Esophagus squamous epithelium (tissue), 5 donors: ENCODE data around the gene PEX3. TPM values are rescaled to one million over a fixed set of nuclear protein-coding genes. Genes with fewer than 3 reads are reported as not detected.
A peak's percentile ranks its signal among the peaks of the same experiment; 100 is the strongest.
"Not testable (repeated sequence)": the region's sequence is repeated elsewhere in the genome, so short reads cannot be mapped to it uniquely, and the experiment has no call there.

Experiments used
- DNase-seq: peaks from one replicate; lab custom pipeline; 2025; lab: John Stamatoyannopoulos, UW
- H3K27ac ChIP-seq, 4 donors: fragments of 200-600 bp; sonication (generic); one replicate each; pipeline ENCODE4 v1.5.1; 2016 to 2019; ENCODE audit warnings: mild to moderate bottlenecking in 1 of 4
- H3K27me3 ChIP-seq, 4 donors: fragments of 200-600 bp; sonication (generic); 1 replicate in 3 of 4; 2 replicates in 1 of 4; pipeline versions ENCODE4 v1.5.1 to v1.6.0; 2017 to 2021; ENCODE audit warnings: antibody characterized with exemption in 1 of 4
- H3K36me3 ChIP-seq, 3 donors: fragments of 200-600 bp; sonication (generic); one replicate each; pipeline ENCODE4 v1.5.1; 2016 to 2019
- H3K4me1 ChIP-seq, 3 donors: fragments of 200-600 bp; sonication (generic); one replicate each; pipeline ENCODE4 v1.5.1; 2017 to 2019
- H3K4me3 ChIP-seq, 4 donors: fragments of 200-600 bp; sonication (generic); 1 replicate in 3 of 4; 2 replicates in 1 of 4; pipeline ENCODE4 v1.5.1; 2016 to 2019; ENCODE audit warnings: mild to moderate bottlenecking in 2 of 4, moderate library complexity in 1 of 4
- H3K9me3 ChIP-seq, 3 donors: fragments of 200-600 bp; sonication (generic); one replicate each; pipeline ENCODE4 v1.5.1; 2016 to 2019
- POLR2A ChIP-seq, 4 donors: fragments of 450-650 bp; IDR thresholded peaks; one replicate each; pipeline ENCODE4 v1.6.1; 2017; ENCODE audit warnings: antibody characterized with exemption in 4 of 4, mild to moderate bottlenecking in 4 of 4, moderate library complexity in 3 of 4
- WGBS, 2 donors: methylation state at CpG; one replicate each; pipeline ENCODE4 v1.1.5; 2018; 5-methylcytosine and 5-hydroxymethylcytosine counted together
- intact Hi-C: fragments of 100-400 bp; cut with DNase I; formaldehyde crosslinking; loops from one replicate; pipeline ENCODE4 v1.15.0; 2022
- total RNA-seq, 4 donors: library from RNA; depleted of rRNA; stranded (reverse); fragments of >200 nt; gene quantifications; one replicate each; pipeline ENCODE4 v1.1.0, GENCODE V29; 2016
- TF ChIP-seq, protein P1 (sequence below), 6 experiments: fragments of 450-650 bp in 4 of 6; fragments of 200-600 bp in 2 of 6; sonication (generic) in 2 of 6; IDR thresholded peaks; one replicate each; pipeline ENCODE4 v1.5.1; 2016 to 2019; ENCODE audit warnings: antibody characterized with exemption in 6 of 6, mild to moderate bottlenecking in 4 of 6, moderate library complexity in 4 of 6
- donor health status: DM: yes; HTN: yes; CAD: no.

PEX3 gene
- total RNA-seq, 4 donors from 2014 or later, result 17.6 to 27.9 (median 22.3) TPM

GRCh38 chr6:143505111-143505510, 54.5 kb downstream of the PEX3 start:
- Histone ChIP-seq H3K27ac (no peak overlapping the region), H3K27me3 (no peaks in the 10 kb centered on the region), H3K36me3 (peaks cover 0 to 57% (median 0%) of the 10 kb centered on the region in 3 donors), H3K4me1 (peaks cover 0 to 21% (median 0%) of the 10 kb centered on the region in 3 donors), H3K4me3 (no peak overlapping the region), H3K9me3 (no peaks in the 10 kb centered on the region)
- TF ChIP-seq, protein P1, sequence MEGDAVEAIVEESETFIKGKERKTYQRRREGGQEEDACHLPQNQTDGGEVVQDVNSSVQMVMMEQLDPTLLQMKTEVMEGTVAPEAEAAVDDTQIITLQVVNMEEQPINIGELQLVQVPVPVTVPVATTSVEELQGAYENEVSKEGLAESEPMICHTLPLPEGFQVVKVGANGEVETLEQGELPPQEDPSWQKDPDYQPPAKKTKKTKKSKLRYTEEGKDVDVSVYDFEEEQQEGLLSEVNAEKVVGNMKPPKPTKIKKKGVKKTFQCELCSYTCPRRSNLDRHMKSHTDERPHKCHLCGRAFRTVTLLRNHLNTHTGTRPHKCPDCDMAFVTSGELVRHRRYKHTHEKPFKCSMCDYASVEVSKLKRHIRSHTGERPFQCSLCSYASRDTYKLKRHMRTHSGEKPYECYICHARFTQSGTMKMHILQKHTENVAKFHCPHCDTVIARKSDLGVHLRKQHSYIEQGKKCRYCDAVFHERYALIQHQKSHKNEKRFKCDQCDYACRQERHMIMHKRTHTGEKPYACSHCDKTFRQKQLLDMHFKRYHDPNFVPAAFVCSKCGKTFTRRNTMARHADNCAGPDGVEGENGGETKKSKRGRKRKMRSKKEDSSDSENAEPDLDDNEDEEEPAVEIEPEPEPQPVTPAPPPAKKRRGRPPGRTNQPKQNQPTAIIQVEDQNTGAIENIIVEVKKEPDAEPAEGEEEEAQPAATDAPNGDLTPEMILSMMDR (IDR thresholded peaks at IDR 0.05), result no peak
- TF ChIP-seq POLR2A (IDR thresholded peaks at IDR 0.05), result no peak
- intact Hi-C loops, result no loop called here
- DNase-seq, result no peak
- 75 to 76% methylated on average over 5 of the region's 5 CpGs for WGBS, 2 donors

DNA sequence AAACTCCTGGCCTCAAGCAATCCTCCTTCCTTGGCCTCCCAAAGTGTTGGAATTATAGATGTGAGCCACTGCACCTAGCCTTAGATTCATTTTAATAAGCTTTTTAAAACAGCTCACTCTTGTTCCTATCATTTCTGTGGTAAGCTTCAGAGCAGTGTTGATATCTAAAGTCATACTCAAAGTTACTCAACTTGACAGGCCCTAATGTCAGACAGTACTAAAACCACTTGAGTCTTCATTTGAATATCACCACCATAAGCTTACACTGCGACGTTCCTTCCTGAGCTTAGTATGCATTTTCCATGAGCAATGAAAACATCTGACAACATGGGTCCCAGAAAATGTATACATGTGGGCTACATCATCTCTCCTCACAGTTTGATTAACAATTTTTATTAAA, 54.9 kb downstream of the PEX3 start:
- 80 to 85% methylated on average over 2 of the region's 2 CpGs for WGBS, 2 donors
- Histone ChIP-seq H3K4me3 (no peak overlapping the region), H3K36me3 (peaks cover 0 to 54% (median 0%) of the 10 kb centered on the region in 3 donors), H3K4me1 (peaks cover 0 to 25% (median 4%) of the 10 kb centered on the region in 3 donors), H3K9me3 (no peaks in the 10 kb centered on the region), H3K27me3 (no peaks in the 10 kb centered on the region), H3K27ac (no peak overlapping the region)
- DNase-seq, result no peak
- no peak for TF ChIP-seq POLR2A (IDR thresholded peaks at IDR 0.05)
- TF ChIP-seq, protein P1 (IDR thresholded peaks at IDR 0.05), result no peak
- intact Hi-C loops, result no loop called here

DNA sequence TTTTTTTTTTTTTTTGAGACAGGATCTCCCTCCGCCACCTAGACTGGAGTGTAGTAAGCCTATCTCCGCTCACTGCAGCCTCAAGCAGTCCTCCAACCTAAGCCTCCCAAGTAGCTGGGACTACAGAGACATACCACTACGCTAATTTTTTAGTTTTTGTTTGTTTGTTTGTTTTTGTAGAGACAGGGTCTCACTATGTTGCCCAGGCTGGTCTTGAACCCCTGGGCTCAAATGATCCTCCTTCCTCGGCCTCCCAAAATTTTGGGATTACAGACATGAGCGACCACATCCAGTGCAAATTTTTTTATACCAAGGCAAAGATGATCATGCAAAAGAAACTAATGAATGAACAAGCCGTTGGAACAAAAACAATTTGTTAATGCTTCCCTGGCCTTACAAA, 55.6 kb downstream of the PEX3 start:
- 91 to 96% methylated on average over 6 of the region's 6 CpGs for WGBS, 2 donors
- Histone ChIP-seq H3K36me3 (peaks cover 0 to 47% (median 0%) of the 10 kb centered on the region in 3 donors), H3K9me3 (no peaks in the 10 kb centered on the region), H3K27ac (no peak overlapping the region), H3K27me3 (no peaks in the 10 kb centered on the region), H3K4me1 (peaks cover 4 to 32% (median 7%) of the 10 kb centered on the region in 3 donors), H3K4me3 (no peak overlapping the region)
- DNase-seq, result no peak
- intact Hi-C loops, result no loop called here
- no peak for TF ChIP-seq POLR2A (IDR thresholded peaks at IDR 0.05)
- TF ChIP-seq, protein P1 (IDR thresholded peaks at IDR 0.05), result no peak

DNA sequence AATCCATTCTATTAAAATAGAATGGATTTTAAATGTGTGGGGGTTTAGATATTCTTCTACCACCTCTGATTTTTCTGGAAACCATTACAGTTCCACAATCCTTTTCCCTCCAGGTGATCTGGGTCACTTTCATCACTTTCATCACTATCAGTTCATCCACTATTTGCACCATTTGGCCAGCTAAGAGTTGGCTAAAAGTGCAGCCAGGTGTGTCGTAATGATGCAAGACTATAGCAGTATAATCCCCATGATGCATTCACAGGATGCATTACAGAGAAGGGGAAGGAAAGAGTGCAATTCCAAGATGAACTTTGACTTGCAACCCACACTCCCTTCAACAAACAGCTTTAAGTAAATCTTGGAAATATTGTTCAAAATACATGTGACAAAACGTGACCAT, 56.0 kb downstream of the PEX3 start:
- H3K36me3 ChIP-seq, result peaks cover 0 to 43% (median 0%) of the 10 kb centered on the region in 3 donors
- TF ChIP-seq POLR2A (IDR thresholded peaks at IDR 0.05), result no peak
- TF ChIP-seq, protein P1 (IDR thresholded peaks at IDR 0.05), result no peak
- H3K9me3 ChIP-seq, result no peaks in the 10 kb centered on the region
- H3K27ac ChIP-seq, result no peak overlapping the region
- intact Hi-C loops, result no loop called here
- 77 to 96% methylated on average over 2 of the region's 2 CpGs for WGBS, 2 donors
- DNase-seq, result no peak
- no peak overlapping the region for H3K4me3 ChIP-seq
- peaks cover 4 to 36% (median 7%) of the 10 kb centered on the region in 3 donors for H3K4me1 ChIP-seq
- H3K27me3 ChIP-seq, result no peaks in the 10 kb centered on the region

GRCh38 chr6:143507358-143508145, 56.9 kb downstream of the PEX3 start:
- peaks cover 4 to 42% (median 13%) of the 10 kb centered on the region in 3 donors for H3K4me1 ChIP-seq
- no peaks in the 10 kb centered on the region for H3K9me3 ChIP-seq
- DNase-seq, result no peak
- intact Hi-C loops, result no loop called here
- WGBS, 2 donors, result 76 to 77% methylated on average over 6 of the region's 6 CpGs
- peaks cover 0 to 40% (median 0%) of the 10 kb centered on the region in 3 donors for H3K36me3 ChIP-seq
- no peak overlapping the region for H3K27ac ChIP-seq
- no peak for TF ChIP-seq POLR2A (IDR thresholded peaks at IDR 0.05)
- TF ChIP-seq, protein P1 (IDR thresholded peaks at IDR 0.05), result no peak
- no peaks in the 10 kb centered on the region for H3K27me3 ChIP-seq
- no peak overlapping the region for H3K4me3 ChIP-seq

GRCh38 chr6:143510326-143510725, 59.7 kb downstream of the PEX3 start:
- intact Hi-C loops, H3K9me3 ChIP-seq, H3K27me3 ChIP-seq, DNase-seq, H3K27ac ChIP-seq: not testable (repeated sequence)
- peaks cover 4 to 49% (median 14%) of the 10 kb centered on the region in 3 donors for H3K4me1 ChIP-seq
- H3K4me3 ChIP-seq, result peak overlapping the region in 2 of 4 donors; percentile 85 to 86
- 92 to 94% methylated on average over 13 of the region's 13 CpGs for WGBS, 2 donors
- peaks cover 0 to 24% (median 0%) of the 10 kb centered on the region in 3 donors for H3K36me3 ChIP-seq
